Fibroblast of lung (primary cell): Measurements from ENCODE around the gene KYAT1.

Experiments used
- CTCF ChIP-seq, 2 donors: IDR thresholded peaks in 1 of 2; conservative IDR thresholded peaks in 1 of 2; 1 replicate in 1 of 2; 2 replicates in 1 of 2; pipeline ENCODE4 v1.5.1; 2011 to 2012; ENCODE audit warnings: low read length in 2 of 2, control low read depth in 1 of 2, inconsistent platforms in 1 of 2, low read depth in 1 of 2, mild to moderate bottlenecking in 1 of 2
- EZH2 ChIP-seq: IDR thresholded peaks from 2 replicates; pipeline ENCODE4 v1.5.1; 2012; ENCODE audit warnings: low read length, control low read depth, mild to moderate bottlenecking; ENCODE audit errors: missing control alignments

DNA sequence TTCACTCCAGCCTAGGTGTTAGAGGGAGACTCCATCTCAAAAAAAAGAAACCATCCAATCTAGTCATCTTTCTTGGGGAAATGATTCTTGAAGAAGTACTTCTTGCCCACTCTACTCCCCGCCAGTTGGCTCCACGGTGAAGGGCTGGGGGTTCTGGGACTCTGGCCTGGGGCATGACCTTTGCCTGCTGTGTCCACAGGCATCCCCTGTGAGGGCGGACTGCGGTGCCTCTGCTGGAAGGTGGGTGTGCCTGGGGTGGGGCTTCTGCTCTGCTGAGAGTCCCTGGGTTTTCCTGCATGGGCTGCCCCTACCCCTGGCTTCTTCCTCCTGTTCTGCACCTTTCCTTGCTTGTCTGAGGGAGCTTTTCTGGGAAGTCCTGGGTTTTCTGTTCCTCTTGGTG lies 91.2 kb downstream of the KYAT1 start:
- TF ChIP-seq CTCF (conservative IDR thresholded peaks at IDR 0.05 in 1 of 2, IDR thresholded peaks at IDR 0.05 in 1 of 2; ENCODE audit: low read depth in 1 of 2, low read length in 2 of 2) (no peak), EZH2 (no peak)
